ENCODE measurements around the gene DCUN1D4.

Gene DCUN1D4

GRCh38 chr4:51943221-51943620 lies 100.3 kb downstream of the DCUN1D4 start:
- H3K4me1 ChIP-seq, result no peaks in the 10 kb centered on the region
- H3K36me3 ChIP-seq, result no peaks in the 10 kb centered on the region
- H3K27me3 ChIP-seq, result no peaks in the 10 kb centered on the region
- no peak for DNase-seq
- no peaks in the 10 kb centered on the region for H3K9me3 ChIP-seq
- H3K4me3 ChIP-seq (ENCODE audit: low read depth, low read length), result no peak overlapping the region
- no peak for TF ChIP-seq CTCF (IDR thresholded peaks at IDR 0.05; ENCODE audit: low read depth, low read length)

GRCh38 chr4:51958199-51958968 lies 115.4 kb downstream of the DCUN1D4 start:
- H3K27me3 ChIP-seq, result peaks cover 3% of the 10 kb centered on the region; the same call in 1 of the 2 replicates
- DNase-seq, result no peak
- TF ChIP-seq CTCF (IDR thresholded peaks at IDR 0.05; ENCODE audit: low read depth, low read length), result no peak
- no peaks in the 10 kb centered on the region for H3K36me3 ChIP-seq
- no peak overlapping the region for H3K4me3 ChIP-seq (ENCODE audit: low read depth, low read length)
- H3K4me1 ChIP-seq, result no peaks in the 10 kb centered on the region
- no peaks in the 10 kb centered on the region for H3K9me3 ChIP-seq

GRCh38 chr4:51960486-51960885 lies 117.5 kb downstream of the DCUN1D4 start:
- no peaks in the 10 kb centered on the region for H3K36me3 ChIP-seq
- TF ChIP-seq CTCF (IDR thresholded peaks at IDR 0.05; ENCODE audit: low read depth, low read length), result no peak
- no peak for DNase-seq
- no peaks in the 10 kb centered on the region for H3K9me3 ChIP-seq
- H3K4me3 ChIP-seq (ENCODE audit: low read depth, low read length), result no peak overlapping the region
- H3K4me1 ChIP-seq, result no peaks in the 10 kb centered on the region
- H3K27me3 ChIP-seq, result peaks cover 3% of the 10 kb centered on the region; the same call in 1 of the 2 replicates

GRCh38 chr4:51963841-51964517 lies 121.0 kb downstream of the DCUN1D4 start:
- H3K9me3 ChIP-seq, result no peaks in the 10 kb centered on the region
- no peak for TF ChIP-seq CTCF (IDR thresholded peaks at IDR 0.05; ENCODE audit: low read depth, low read length)
- H3K4me1 ChIP-seq, result no peaks in the 10 kb centered on the region
- H3K27me3 ChIP-seq, result no peaks in the 10 kb centered on the region; the same call in 1 of the 2 replicates
- no peaks in the 10 kb centered on the region for H3K36me3 ChIP-seq
- no peak overlapping the region for H3K4me3 ChIP-seq (ENCODE audit: low read depth, low read length)
- DNase-seq, result no peak

GRCh38 chr4:51965862-51966261 lies 122.9 kb downstream of the DCUN1D4 start:
- no peak for DNase-seq
- no peak for TF ChIP-seq CTCF (IDR thresholded peaks at IDR 0.05; ENCODE audit: low read depth, low read length)
- Histone ChIP-seq H3K27me3 (no peaks in the 10 kb centered on the region; the same call in 1 of the 2 replicates), H3K4me1 (no peaks in the 10 kb centered on the region), H3K36me3 (no peaks in the 10 kb centered on the region), H3K9me3 (no peaks in the 10 kb centered on the region), H3K4me3 (ENCODE audit: low read depth, low read length) (no peak overlapping the region)

Data from BE2C (cell line).